Cardiac muscle cell (in vitro differentiated cells and primary cell): ENCODE results near the gene SLC2A11. TPM values are rescaled to one million over a fixed set of nuclear protein-coding genes. Genes with fewer than 3 reads are reported as not detected.

Source experiments
- DNase-seq, 2 donors: peaks; one replicate each; pipeline versions ENCODE4 v3.0.0 to v3.0.0-alpha.2; 2010 to 2017; ENCODE audit warnings: low read depth in 1 of 2, low spot score in 1 of 2
- H3K27ac ChIP-seq: fragments of 200-600 bp; sonication (generic); 2 replicates; pipeline ENCODE4 v1.5.1; 2016
- H3K27me3 ChIP-seq: fragments of 200-600 bp; sonication (generic); 2 replicates; pipeline ENCODE4 v1.6.0; 2016; ENCODE audit warnings: control low read depth
- H3K36me3 ChIP-seq: fragments of 200-600 bp; sonication (generic); 2 replicates; pipeline ENCODE4 v1.5.1; 2016; ENCODE audit warnings: control low read depth
- H3K4me1 ChIP-seq: fragments of 200-600 bp; sonication (generic); 2 replicates; pipeline ENCODE4 v1.8.1; 2017; ENCODE audit warnings: low read depth, mild to moderate bottlenecking, mixed run types
- H3K4me3 ChIP-seq: fragments of 200-600 bp; sonication (generic); 2 replicates; pipeline ENCODE4 v1.5.1; 2016; ENCODE audit warnings: mild to moderate bottlenecking
- H3K9me3 ChIP-seq: fragments of 200-600 bp; sonication (generic); 2 replicates; pipeline ENCODE4 v1.5.1; 2017; ENCODE audit warnings: low read depth, mild to moderate bottlenecking, control low read depth
- CTCF ChIP-seq: IDR thresholded peaks from 2 replicates; pipeline ENCODE4 v1.5.1; 2012; ENCODE audit warnings: low read depth, mild to moderate bottlenecking, low read length
- polyA plus RNA-seq: library from polyadenylated mRNA; unstranded; fragments of >200 nt; fragmentation: Nextera tagmentation; extraction: Ambion mirVana; gene quantifications from 2 replicates; pipeline ENCODE4 v1.2.1, GENCODE V29; 2016
- total RNA-seq: library from RNA; depleted of rRNA; stranded (reverse); fragments of >200 nt; gene quantifications from 2 replicates; pipeline ENCODE4 v1.2.3, GENCODE V29; 2016

The SLC2A11 gene
- total and polyA plus RNA-seq, 2 experiments from 2014 or later: 28.5 to 37.9 TPM

DNA sequence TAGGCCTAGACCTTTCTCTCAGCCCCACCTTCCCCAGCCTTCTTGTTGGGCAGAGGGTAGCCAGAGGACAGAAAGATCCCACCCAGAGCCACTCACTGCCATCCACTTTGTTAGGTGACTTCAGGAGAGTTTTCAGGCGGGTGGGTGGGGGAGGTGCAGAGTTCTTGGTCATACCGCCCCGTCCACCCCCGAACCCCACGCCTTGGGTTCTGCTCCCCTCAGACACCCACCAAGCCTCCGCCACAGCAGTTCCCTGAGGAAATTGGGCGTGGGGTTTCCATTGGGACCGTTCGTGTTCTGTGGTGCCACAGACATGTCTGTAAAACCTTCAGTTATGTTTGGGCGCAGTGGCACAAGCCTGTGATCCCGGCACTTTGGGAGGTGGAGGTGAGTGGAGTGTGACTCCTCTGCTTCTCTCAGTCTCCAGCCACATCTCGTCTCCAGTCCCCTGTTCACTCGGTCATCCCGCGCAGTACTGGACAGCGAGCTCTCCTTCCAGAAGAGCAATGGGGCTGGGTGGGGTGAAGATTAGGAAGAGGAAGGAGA, 38.0 kb downstream of the SLC2A11 start:
- DNase-seq: no peak

DNA sequence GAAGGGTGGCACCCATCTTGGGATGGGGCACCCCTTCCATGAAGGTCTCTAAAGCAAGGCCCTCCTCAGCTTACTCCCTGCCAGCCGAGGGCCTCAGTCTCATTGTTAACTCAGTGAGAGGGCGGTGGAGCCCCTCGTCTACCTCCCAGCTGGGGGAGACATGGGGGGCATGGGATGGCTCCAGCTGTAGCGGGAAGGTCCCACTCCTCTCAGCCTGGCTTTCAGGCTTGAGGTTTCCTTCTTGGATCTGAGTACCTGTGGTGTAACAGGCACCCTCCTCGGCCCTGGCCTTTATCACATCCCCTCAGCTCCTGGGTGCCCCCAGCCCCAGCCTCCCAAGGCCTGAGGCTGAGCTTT, 38.5 kb downstream of the SLC2A11 start:
- Histone ChIP-seq H3K36me3 (peaks cover 9% of the 10 kb centered on the region), H3K27ac (no peak overlapping the region), H3K4me3 (no peak overlapping the region), H3K27me3 (no peaks in the 10 kb centered on the region), H3K4me1 (peaks cover 4% of the 10 kb centered on the region), H3K9me3 (no peaks in the 10 kb centered on the region)
- DNase-seq: no peak
- no peak for TF ChIP-seq CTCF

More for the DNA sequence above, 38.0 kb downstream of the SLC2A11 start:
- H3K27me3 ChIP-seq: no peaks in the 10 kb centered on the region
- peak overlapping the region; percentile 93 for H3K27ac ChIP-seq
- H3K4me1 ChIP-seq: peaks cover 4% of the 10 kb centered on the region
- TF ChIP-seq CTCF: no peak
- H3K36me3 ChIP-seq: peaks cover 9% of the 10 kb centered on the region
- H3K4me3 ChIP-seq: peak overlapping the region; percentile 87
- no peaks in the 10 kb centered on the region for H3K9me3 ChIP-seq

GRCh38 chr22:23896523-23897186, 39.0 kb downstream of the SLC2A11 start:
- peaks cover 4% of the 10 kb centered on the region for H3K4me1 ChIP-seq
- peaks cover 9% of the 10 kb centered on the region for H3K36me3 ChIP-seq
- H3K9me3 ChIP-seq: no peaks in the 10 kb centered on the region
- no peak overlapping the region for H3K27ac ChIP-seq
- no peak for DNase-seq
- TF ChIP-seq CTCF: no peak
- no peak overlapping the region for H3K4me3 ChIP-seq
- no peaks in the 10 kb centered on the region for H3K27me3 ChIP-seq

- DNase-seq: no peak
- TF ChIP-seq CTCF: no peak
- Histone ChIP-seq H3K27ac (no peak overlapping the region), H3K9me3 (no peaks in the 10 kb centered on the region), H3K36me3 (peaks cover 9% of the 10 kb centered on the region), H3K4me3 (no peak overlapping the region), H3K4me1 (peaks cover 4% of the 10 kb centered on the region), H3K27me3 (no peaks in the 10 kb centered on the region)
Measured at GRCh38 chr22:23897320-23897719, 39.6 kb downstream of the SLC2A11 start.

DNA sequence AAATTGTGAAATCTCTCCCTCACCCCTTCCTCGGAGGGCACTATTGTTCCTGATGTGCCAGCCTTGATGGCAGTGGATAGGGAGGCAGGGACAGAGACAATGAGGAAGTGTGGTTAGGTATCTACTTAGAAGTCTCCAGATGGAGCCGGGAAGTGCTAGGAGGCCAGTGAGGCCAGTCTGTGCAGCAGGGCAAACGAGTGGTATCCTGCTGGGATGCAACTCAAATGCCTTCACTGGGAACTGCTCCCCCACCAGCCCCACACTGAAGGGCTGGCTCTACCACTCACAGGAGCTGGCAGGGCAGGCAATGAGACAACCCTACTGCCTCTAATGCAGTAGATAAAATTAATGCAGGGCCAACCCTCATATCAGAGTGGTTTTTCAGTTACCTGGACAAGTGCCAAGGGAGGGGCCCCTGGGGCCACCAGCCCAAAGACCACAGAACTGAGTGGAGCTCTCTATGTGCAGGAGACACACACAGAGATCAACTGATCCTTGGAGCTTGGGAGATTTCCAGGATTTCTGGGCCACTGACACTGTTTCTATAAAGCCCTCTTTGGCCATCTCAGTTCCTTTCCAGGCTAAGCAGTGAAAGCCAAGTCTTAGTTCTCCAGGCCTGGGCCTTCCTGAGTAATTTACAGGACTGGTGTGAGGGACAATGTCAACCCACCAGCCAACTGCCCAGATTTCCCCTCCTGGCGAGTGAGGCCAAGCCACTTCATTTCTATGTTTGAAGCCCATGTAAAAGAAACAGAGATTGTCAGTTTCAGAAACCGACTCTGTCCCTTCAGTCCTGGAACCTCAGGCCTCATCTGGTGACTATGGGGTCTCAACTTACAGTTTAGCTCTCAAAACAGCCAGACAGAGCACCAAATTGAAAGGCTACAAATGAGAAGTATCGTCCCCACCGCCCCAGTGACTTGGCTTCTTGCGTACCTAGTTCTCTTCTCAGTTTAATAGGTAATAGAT, 40.6 kb downstream of the SLC2A11 start:
- Histone ChIP-seq H3K4me3 (no peak overlapping the region), H3K4me1 (peaks cover 4% of the 10 kb centered on the region), H3K9me3 (no peaks in the 10 kb centered on the region), H3K36me3 (peaks cover 9% of the 10 kb centered on the region), H3K27ac (no peak overlapping the region), H3K27me3 (no peaks in the 10 kb centered on the region)
- DNase-seq: no peak
- TF ChIP-seq CTCF: no peak
